HG03196 (cell line): ENCODE measurements around the gene MKLN1.
"Not testable (repeated sequence)": the region's sequence is repeated elsewhere in the genome, so short reads cannot be mapped to it uniquely, and the experiment has no call there.

Source experiments
- ATAC-seq: cut with Tn5 transposase; IDR thresholded peaks from one replicate; pipeline ENCODE4 v1.9.1; 2021; ENCODE audit not compliant: unreplicated experiment

MKLN1 gene

GRCh38 chr7:131455546-131455945 is 127.9 kb downstream of the MKLN1 start:
- ATAC-seq: no peak

GRCh38 chr7:131456338-131456737 is 128.7 kb downstream of the MKLN1 start:
- no peak for ATAC-seq

DNA sequence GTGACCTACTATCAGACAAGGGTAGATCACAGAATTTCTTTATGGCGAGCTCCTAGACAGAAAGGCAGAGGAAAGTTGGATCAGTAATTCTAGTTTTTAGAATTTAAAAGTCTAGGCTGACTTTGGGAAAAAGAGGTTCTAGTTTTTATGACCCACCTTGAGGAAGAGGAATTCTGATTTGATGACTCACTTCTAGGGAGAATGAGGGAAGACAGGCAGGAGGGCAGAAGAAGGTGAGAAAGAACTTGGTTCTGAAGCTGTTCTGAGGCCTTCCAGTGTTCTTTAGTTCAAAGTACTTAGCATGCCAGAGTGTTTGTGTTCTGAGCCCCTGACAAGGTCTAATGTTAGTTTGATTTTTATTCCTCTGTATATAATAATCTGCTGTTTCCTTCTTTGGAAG is 131.6 kb downstream of the MKLN1 start:
- no peak for ATAC-seq

DNA sequence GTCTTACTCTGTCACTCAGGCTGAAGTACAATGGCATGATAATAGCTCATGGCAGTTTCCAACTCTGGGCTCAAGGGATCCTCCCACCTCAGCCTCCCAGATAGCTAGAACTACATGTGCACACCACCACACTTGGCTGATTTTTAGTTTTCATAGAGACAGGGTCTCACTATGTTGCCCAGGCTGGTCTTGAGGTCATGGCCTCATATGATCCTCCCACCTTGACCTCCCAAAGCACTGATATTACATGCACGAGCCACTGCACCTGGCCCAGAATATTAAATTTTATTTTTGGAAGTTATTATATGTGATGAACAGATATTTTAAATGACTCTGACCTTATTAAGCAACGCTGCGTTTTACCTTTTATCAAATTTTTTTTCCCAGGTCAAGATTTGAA is 134.4 kb downstream of the MKLN1 start:
- ATAC-seq: no peak

- ATAC-seq: not testable (repeated sequence)
These were observed 135.0 kb downstream of the MKLN1 start for GRCh38 chr7:131462715-131463114.

- no peak for ATAC-seq
These were observed 139.2 kb downstream of the MKLN1 start for GRCh38 chr7:131466735-131467365.

GRCh38 chr7:131467788-131468187 is 140.1 kb downstream of the MKLN1 start:
- no peak for ATAC-seq

DNA sequence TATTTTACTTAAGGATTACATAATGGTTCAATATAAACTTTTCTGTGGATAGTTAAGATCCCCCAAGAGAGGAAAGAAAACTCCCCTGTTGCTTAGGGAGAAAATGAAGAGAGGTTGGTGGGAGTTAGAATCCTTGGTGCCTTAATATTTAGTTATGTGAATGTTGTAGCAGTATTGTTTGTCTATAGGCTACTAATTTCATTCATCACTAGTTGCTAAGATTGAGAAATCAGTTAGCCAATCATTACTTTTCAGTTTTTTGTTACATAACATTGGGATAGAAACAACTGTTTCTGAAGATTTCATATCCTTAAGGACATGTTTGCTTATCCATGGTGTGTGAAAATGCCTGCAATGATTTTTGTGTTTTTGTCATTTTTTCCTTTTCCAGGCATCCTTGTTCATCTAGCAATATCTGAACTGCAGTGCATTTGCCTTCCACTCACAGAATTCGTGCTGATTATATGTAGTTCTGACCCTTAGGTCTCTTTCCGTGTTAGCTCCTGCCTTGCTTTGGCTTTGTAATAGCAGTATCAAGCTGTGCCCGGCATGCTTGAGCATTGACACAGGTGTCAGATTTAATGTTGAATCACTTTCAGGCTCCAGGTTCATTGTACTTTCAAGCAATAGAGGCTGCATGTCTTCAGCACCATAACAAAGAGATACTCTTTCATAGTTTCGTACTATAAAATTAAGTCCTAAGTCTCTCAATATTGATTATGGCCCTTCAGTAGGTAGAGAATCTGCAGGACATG is 143.8 kb downstream of the MKLN1 start:
- ATAC-seq: no peak

DNA sequence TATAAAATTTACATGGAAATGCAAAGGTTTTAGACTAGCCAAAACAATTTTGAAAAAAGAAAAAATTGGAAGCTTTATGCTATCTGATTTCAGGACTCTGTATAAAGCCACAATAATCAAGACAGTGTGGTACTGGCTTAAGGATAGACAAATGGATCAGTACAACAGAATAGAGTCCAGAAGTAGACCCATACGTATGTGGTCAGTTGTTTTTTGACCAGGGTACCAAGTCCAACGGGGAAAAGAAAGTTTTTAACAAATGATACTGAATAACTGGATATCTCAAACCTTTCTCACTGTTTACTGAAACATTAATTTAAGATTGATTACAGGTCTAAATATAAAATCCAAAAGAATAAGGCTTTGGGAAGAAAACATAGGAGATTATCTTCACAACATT is 149.1 kb downstream of the MKLN1 start:
- ATAC-seq: no peak

- ATAC-seq: no peak
These were observed 153.0 kb downstream of the MKLN1 start for GRCh38 chr7:131480384-131481315.

DNA sequence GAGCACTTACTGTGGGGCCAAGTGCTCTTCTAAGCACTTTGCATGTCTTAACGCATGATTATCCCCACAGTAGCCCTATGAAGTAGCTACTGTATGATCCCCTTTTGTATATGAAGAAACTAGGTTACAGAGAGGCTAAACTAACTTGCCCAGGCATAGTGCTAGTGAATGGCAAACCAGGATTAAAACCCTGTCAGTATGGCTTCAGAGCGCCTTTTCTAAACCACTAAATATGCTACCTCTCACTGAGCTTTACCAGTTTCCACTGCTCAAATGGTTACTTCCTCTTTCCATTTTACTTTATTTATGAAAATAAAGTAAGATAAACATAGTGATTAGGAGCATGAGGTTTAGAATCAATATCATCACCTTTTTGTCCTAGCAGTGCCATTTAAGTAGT is 155.1 kb downstream of the MKLN1 start:
- no peak for ATAC-seq

DNA sequence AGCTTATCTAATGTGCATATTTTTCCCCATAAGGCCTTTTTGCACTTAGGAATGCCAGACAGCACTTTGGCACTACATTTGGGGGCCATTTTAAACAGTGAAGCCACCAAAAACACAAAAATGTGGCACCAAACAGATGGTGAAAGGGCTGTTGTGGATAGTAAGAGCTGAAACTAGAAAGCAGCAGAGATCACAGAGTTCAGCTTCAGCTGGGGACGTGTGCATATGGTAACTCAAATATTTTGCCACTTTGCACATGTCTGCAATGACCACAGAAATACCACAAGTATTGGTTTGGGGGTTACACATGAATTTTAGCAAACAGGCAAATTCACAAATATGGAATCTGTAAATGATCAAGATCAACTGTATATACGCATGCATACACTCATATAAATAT is 155.9 kb downstream of the MKLN1 start:
- no peak for ATAC-seq

DNA sequence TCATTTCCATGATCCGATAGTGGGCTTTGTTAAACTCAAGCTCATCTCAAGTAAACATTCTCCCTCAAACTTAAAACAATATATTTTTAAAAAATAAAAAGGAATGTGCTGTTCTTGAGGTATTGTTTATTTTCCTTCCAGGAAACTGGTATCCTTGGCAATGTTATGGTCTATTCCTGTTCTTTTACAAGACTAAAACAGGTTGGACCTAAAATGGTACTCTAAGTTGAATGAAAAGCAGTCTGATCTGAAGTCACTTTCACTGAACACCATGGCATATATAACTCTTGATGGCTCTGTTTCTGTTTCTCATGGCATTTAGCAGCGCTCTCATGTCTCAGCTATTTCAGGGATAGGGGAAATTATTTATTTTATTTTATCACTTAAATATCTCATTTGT is 158.7 kb downstream of the MKLN1 start:
- no peak for ATAC-seq

DNA sequence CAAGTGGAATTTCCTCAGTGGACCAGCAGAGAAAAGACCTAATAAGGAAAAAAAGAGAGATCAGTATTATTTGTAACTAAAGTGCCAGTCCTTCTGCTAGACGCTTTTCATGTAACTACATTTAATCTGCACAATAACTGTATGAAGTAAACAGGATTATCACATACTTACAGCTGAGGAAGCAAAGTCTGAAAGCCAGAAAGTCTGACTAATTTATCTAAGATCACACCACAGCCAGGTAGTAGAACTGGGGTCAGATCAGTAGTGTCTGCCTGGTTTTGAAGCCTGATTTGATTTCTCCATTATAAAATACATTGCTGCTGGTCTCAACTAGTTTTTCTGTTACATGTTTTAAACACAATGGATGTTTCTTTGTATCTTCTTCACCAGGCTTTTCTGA is 159.5 kb downstream of the MKLN1 start:
- ATAC-seq: no peak

DNA sequence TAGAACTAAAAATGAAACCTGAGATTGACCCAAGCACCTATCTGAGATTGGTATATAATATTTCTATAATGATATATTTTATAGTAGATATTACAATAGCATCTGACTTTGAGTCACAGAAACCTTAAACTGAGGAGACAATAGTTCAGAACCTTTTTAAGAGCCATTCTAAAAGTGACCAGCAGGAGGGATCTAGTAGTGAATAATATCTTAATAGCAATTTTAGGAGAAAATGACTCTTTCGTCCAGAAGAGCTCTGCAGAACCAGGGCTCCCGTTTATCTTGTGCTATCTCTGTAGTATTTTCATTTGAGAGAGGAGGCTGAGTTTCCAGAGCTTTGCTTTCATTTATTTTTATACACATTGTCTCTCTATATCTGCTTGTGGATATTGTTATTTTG is 160.7 kb downstream of the MKLN1 start:
- no peak for ATAC-seq

DNA sequence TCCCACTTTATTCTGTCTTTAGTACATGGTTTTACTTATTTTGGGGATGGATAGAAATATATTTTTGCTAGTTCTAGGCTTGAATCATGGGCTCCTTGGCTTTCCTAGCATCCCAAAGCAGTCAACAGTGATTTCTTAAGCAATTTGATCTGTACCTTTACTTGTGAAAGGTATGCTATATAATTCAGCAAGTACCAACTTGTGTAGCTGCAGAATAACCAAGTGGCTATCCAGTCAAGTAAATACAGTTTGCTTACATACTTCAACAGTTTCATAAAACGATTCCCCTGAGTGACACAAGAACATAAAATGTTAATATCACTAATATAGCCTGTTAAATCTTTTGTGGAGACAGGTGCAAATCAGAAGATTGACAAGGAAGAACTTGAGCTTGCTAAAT is 161.5 kb downstream of the MKLN1 start:
- no peak for ATAC-seq

- ATAC-seq: no peak
These were observed 162.2 kb downstream of the MKLN1 start for GRCh38 chr7:131489881-131490280.

DNA sequence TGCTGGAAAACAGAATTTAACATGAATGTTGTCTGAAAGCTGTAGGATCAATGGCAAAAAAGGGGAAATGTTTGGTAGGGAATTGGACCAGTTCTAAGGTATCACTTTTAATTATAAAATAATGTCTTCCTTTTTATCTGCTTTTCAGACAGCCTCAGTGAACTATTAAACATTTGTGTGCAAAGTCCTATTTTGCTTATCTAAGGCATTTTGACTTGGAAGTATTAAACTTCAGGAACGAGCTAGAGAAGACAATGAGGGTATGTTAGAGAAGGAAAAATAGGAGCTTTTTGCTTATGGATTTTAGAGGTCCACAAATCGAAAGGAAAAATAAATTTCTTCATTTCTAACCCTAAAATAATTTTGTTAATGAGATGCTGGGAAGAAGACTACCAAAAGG is 165.4 kb downstream of the MKLN1 start:
- ATAC-seq: no peak

DNA sequence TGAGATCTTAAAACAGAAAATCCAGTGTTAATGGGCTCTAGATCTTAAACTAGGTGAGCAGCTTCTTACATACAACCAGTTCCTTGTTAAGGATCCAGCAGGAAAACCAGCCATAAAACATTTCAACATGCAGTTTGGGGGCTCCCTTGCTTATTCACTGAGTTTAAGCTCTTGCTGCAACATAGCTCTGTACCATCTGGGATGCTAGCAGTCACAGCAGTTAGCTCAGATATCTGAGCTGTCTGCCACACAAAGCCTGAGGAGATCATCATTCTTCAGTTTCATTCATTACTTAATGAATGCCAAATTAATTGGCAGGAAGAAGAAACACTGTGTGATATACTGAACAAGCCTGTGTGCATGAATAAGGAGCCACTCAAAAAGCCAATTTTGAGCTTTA is 165.9 kb downstream of the MKLN1 start:
- ATAC-seq: no peak

DNA sequence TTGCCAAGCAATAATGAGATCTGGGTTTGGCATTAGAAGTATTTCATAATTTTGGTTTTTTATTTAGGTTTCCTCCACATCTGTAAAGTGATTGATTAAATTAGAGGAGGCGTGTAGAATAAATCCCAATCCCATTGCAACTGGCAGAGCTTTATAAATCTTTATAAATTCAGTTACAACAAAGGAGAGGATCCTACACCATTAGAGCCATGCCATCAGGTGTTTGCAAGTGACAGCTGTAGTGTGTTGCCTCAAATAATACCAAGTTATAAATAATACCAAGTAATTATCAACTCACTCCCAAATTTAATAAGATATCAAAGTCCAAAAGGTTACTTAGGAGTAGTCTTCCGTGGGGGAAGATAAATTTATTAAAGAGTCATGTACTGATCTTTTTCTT is 166.5 kb downstream of the MKLN1 start:
- ATAC-seq: no peak

DNA sequence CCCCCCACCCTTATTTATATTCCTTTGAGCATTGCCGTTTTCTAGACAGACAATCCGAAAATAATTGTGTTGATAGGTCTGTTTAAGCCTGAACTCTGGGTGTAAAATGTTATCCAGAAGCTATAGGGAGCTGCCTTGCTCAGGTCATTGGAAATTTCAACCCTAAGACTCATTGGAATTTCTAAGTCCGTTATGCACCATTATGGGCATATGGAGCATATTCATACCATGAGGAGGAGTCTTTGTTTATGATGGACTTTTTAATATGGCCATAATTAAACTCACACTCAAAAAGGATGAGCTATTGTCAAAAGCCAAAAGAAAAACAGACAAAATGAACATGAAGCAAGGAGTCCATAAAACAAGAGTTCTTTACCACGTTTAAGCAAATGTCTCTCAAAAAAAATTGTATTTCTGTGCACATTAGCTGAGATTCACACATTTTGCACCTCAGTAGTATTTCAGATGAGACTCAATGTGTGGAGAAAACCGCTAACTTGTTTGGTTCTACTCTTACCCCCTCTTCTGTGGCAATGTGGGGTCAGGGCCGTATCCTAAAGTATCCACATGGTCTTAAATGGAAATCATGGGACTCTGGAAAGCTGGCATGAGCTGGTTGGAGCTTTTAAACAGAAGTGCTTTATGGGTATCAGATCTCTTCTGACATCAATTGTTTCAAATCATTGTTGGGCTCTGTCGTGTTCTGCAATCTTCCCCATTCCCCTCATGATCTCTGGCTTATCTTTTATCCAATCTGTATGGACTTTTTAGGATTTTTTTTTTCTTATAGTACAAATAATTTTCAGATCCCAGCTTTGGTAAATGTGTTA is 168.2 kb downstream of the MKLN1 start:
- ATAC-seq: no peak
